ENCODE results near the gene CTU1. TPM values are rescaled to one million over a fixed set of nuclear protein-coding genes. Genes with fewer than 3 reads are reported as not detected.
A peak's percentile ranks its signal among the peaks of the same experiment; 100 is the strongest.

Gene CTU1
- total RNA-seq, 1 experiment from 2014 or later: 11.3 TPM

DNA sequence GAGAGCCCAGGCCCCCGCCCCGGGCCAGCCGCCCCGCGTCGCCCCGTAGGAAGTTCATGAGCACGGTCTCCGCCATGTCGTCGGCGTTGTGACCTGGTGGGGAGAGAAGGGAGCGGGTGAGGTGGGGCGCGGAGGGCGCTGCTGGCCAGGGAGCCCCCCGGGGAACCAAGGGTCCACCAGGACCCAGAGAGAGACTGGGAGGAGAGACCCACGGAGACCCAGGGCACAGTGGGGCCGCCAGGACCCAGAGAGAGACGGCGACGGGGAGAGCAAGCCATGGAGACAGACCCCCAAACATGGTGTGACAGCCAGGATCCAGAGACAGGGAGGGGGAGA lies 9.2 kb downstream of the CTU1 start:
- H3K4me3 Mint-ChIP-seq (ENCODE audit: low read depth, unreplicated experiment): no peak overlapping the region
- H3K27me3 Mint-ChIP-seq (ENCODE audit: unreplicated experiment): no peaks in the 10 kb centered on the region
- intact Hi-C loops (cut with micrococcal nuclease; ENCODE audit: unreplicated experiment): loop anchor here (5.0 kb wide), 2 partner anchors 192 to 297 kb away; no protein-coding TSS in a partner anchor
- no peak overlapping the region for H3K27ac Mint-ChIP-seq (ENCODE audit: unreplicated experiment)
- CTCF ChIA-PET: no interaction called here
- TF ChIP-seq CTCF (IDR thresholded peaks at IDR 0.05; ENCODE audit: unreplicated experiment): no peak
- H3K4me1 Mint-ChIP-seq (ENCODE audit: low read depth, unreplicated experiment): peaks cover 24% of the 10 kb centered on the region
- no peaks in the 10 kb centered on the region for H3K9me3 Mint-ChIP-seq (ENCODE audit: low read depth, unreplicated experiment)
- peaks cover 49% of the 10 kb centered on the region for H3K36me3 Mint-ChIP-seq (ENCODE audit: insufficient read depth, unreplicated experiment)
- no TSS peak for BruUV-seq (replicated peaks)
- DNase-seq: no peak

DNA sequence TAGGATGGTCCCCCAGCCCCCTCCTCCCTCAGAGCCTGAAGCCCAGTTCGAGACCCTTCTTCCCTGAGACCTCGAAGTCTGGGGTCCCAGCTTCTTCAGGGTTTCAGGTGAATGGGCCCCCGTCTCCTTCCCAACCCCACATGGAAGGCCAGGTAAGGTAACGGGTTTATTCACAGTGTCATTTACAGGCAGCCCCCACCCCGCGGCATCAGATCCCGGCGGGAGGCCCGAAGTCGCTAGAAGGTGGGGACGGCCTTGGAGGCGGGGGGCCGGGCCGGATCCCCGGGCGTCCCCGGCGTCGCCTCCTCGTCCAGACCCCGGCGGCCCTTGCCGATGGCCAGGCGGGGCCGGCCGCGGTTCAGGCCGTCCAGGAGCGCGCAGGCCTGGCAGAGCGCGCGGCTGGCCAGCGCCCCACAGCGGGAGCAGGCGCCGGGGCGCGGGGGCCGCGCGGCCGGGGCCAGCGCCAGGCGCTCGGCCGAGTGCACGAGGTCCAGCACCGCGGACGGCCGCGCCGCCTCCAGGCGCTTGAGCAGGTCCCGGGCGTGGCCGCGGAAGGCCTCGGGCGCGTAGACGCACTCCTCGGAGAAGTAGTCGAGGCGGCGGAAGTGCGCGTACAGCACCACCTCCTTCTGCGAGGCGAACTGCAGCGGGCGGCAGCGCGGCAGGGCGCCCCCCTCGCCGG lies 9.7 kb downstream of the CTU1 start:
- DNase-seq: no peak
- CTCF ChIA-PET: no interaction called here
- no peaks in the 10 kb centered on the region for H3K27me3 Mint-ChIP-seq (ENCODE audit: unreplicated experiment)
- no peak overlapping the region for H3K27ac Mint-ChIP-seq (ENCODE audit: unreplicated experiment)
- no peaks in the 10 kb centered on the region for H3K9me3 Mint-ChIP-seq (ENCODE audit: low read depth, unreplicated experiment)
- peaks cover 29% of the 10 kb centered on the region for H3K4me1 Mint-ChIP-seq (ENCODE audit: low read depth, unreplicated experiment)
- H3K36me3 Mint-ChIP-seq (ENCODE audit: insufficient read depth, unreplicated experiment): peaks cover 47% of the 10 kb centered on the region
- H3K4me3 Mint-ChIP-seq (ENCODE audit: low read depth, unreplicated experiment): no peak overlapping the region
- no TSS peak for BruUV-seq (replicated peaks)
- intact Hi-C loops (cut with micrococcal nuclease; ENCODE audit: unreplicated experiment): loop anchor here (5.0 kb wide), 2 partner anchors 191 to 296 kb away; no protein-coding TSS in a partner anchor
- no peak for TF ChIP-seq CTCF (IDR thresholded peaks at IDR 0.05; ENCODE audit: unreplicated experiment)

- Mint-ChIP-seq H3K9me3 (ENCODE audit: low read depth, unreplicated experiment) (no peaks in the 10 kb centered on the region), H3K4me3 (ENCODE audit: low read depth, unreplicated experiment) (no peak overlapping the region)
- CTCF ChIA-PET: no interaction called here
Measured at GRCh38 chr19:51097796-51098195, 10.4 kb downstream of the CTU1 start.

DNA sequence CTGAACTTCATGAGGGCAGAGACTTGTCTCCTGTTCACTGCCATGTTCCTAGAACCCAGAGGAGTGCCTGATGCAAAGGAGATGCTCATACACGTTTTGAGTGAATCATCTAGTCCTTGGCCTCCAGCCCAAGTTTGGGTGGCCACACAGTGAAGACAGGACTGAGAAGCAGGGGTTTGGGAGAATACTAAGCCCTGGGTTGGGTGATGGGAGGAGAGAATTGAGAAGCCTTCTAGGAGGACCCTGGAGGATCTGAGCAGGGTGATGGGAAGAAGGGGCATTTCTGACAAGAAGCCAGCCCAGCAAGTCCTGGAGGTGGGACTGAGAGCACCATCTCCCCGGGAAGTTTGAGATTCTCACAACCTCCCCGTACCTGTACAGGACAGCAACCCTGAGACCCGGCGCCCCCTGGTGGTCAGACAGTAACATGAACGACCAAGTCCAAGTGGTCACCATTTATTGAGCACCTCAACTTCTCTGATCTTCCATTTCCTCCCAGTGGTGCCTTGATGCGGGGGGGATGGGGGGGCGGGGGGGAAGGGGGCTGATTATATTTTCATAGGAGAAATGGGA lies 11.0 kb downstream of the CTU1 start:
- intact Hi-C loops (cut with micrococcal nuclease; ENCODE audit: unreplicated experiment): loop anchor here (1.0 to 5.0 kb wide), 4 partner anchors 76 to 295 kb away; no protein-coding TSS in a partner anchor
- H3K4me1 Mint-ChIP-seq (ENCODE audit: low read depth, unreplicated experiment): peaks cover 33% of the 10 kb centered on the region
- H3K9me3 Mint-ChIP-seq (ENCODE audit: low read depth, unreplicated experiment): no peaks in the 10 kb centered on the region
- no peaks in the 10 kb centered on the region for H3K27me3 Mint-ChIP-seq (ENCODE audit: unreplicated experiment)
- peaks cover 35% of the 10 kb centered on the region for H3K36me3 Mint-ChIP-seq (ENCODE audit: insufficient read depth, unreplicated experiment)
- H3K4me3 Mint-ChIP-seq (ENCODE audit: low read depth, unreplicated experiment): no peak overlapping the region
- CTCF ChIA-PET: interaction anchor here (1.1 to 1.9 kb wide), 4 partner anchors 76 to 393 kb away, joined by 4 to 37 read pairs (median 10); no protein-coding TSS in a partner anchor
- no TSS peak for BruUV-seq (replicated peaks)
- peak; percentile 93 for DNase-seq
- peak; percentile 75 for TF ChIP-seq CTCF (IDR thresholded peaks at IDR 0.05; ENCODE audit: unreplicated experiment)
- H3K27ac Mint-ChIP-seq (ENCODE audit: unreplicated experiment): no peak overlapping the region

More at GRCh38 chr19:51097796-51098195, 10.4 kb downstream of the CTU1 start:
- intact Hi-C loops (cut with micrococcal nuclease; ENCODE audit: unreplicated experiment): loop anchor here (1.0 to 5.0 kb wide), 4 partner anchors 76 to 295 kb away; no protein-coding TSS in a partner anchor
- DNase-seq: no peak
- Mint-ChIP-seq H3K36me3 (ENCODE audit: insufficient read depth, unreplicated experiment) (peaks cover 40% of the 10 kb centered on the region), H3K27ac (ENCODE audit: unreplicated experiment) (no peak overlapping the region), H3K4me1 (ENCODE audit: low read depth, unreplicated experiment) (peaks cover 33% of the 10 kb centered on the region), H3K27me3 (ENCODE audit: unreplicated experiment) (no peaks in the 10 kb centered on the region)
- no peak for TF ChIP-seq CTCF (IDR thresholded peaks at IDR 0.05; ENCODE audit: unreplicated experiment)
- no TSS peak for BruUV-seq (replicated peaks)
